Measurements from ENCODE around the gene PABPC1L. TPM values are rescaled to one million over a fixed set of nuclear protein-coding genes. Genes with fewer than 3 reads are reported as not detected.

Gene PABPC1L
- total and polyA plus RNA-seq, 2 of the 13 experiments (the other 11 are each of a cell fraction or from before 2014, with no cell fraction given): 30.8 to 252 TPM

GRCh38 chr20:44981736-44982406 lies 72.0 kb downstream of the PABPC1L start:
- no peak overlapping the region for H3K27ac ChIP-seq (ENCODE audit: extremely low read length, insufficient read depth, low read length)
- 94% methylated on average over 8 of the region's 8 CpGs for WGBS (ENCODE audit: low lambda C conversion rate)
- no peaks in the 10 kb centered on the region for H3K79me2 ChIP-seq (ENCODE audit: insufficient read depth, low read length)
- DNase-seq (ENCODE audit: low spot score) (no peak), ATAC-seq (no peak), FAIRE-seq (no peak)
- CTCF ChIA-PET (ENCODE audit: low intra/inter-chr PET ratio, low total read pairs): no interaction called here
- no peaks in the 10 kb centered on the region for H3K27me3 ChIP-seq (ENCODE audit: control insufficient read depth in 1 of 2, insufficient read depth in 2 of 2, low read length in 2 of 2)
- no peaks in the 10 kb centered on the region for H3K9me3 ChIP-seq (ENCODE audit: low read length)
- no peak overlapping the region for H3K4me3 ChIP-seq (replicated peaks in 1 of 3; ENCODE audit: insufficient read depth in 1 of 3, low read depth in 2 of 3, low read length in 3 of 3)
- H3K36me3 ChIP-seq (replicated peaks in 1 of 2; ENCODE audit: control insufficient read depth in 1 of 2, insufficient read depth in 2 of 2, low read length in 2 of 2): peaks cover 14 to 60% of the 10 kb centered on the region in 2 experiments
- BruUV-seq (replicated peaks): no TSS peak
- no peaks in the 10 kb centered on the region for H4K20me1 ChIP-seq (ENCODE audit: insufficient read depth, low read length)
- in situ Hi-C loops (cut with HindIII; ENCODE audit: extremely low pct_ligation_motif_present, low pct_unique_long_range_greater_than_20kb) (no loop called here), intact Hi-C loops (cut with micrococcal nuclease; ENCODE audit: unreplicated experiment) (no loop called here)
- no peak overlapping the region for H3K4me2 ChIP-seq (ENCODE audit: low read depth, low read length)
- POLR2A ChIA-PET: interaction anchor here (0.7 kb wide), 1 partner anchor 15 kb away, joined by 3 read pairs; no protein-coding TSS in a partner anchor
- H3K9ac ChIP-seq (ENCODE audit: insufficient read depth, low read depth, low read length): no peak overlapping the region
- H2AFZ ChIP-seq (ENCODE audit: low read length): no peak overlapping the region
- no peaks in the 10 kb centered on the region for H3K4me1 ChIP-seq (ENCODE audit: insufficient read depth, low read length)
- TF ChIP-seq ZNF121 (CRISPR knock-in tag; IDR thresholded peaks at IDR 0.05): 0 out of 2 replicates have a peak, but pooled peaks have one; percentile 11
- TF ChIP-seq HOMEZ (CRISPR knock-in tag; IDR thresholded peaks at IDR 0.05; ENCODE audit: low read depth): no peak
- no peak for TF ChIP-seq DPF2 (CRISPR knock-in tag; IDR thresholded peaks at IDR 0.05; ENCODE audit: borderline replicate concordance, low read depth)
- TF ChIP-seq MYPOP (CRISPR knock-in tag; IDR thresholded peaks at IDR 0.05): no peak
- TF ChIP-seq CEBPB (IDR thresholded peaks at IDR 0.05; ENCODE audit: borderline replicate concordance, low read depth, low read length): peak; percentile 68
- TF ChIP-seq ZNF891 (CRISPR knock-in tag; IDR thresholded peaks at IDR 0.05): no peak
- TF ChIP-seq TEAD2 (CRISPR knock-in tag; IDR thresholded peaks at IDR 0.05): no peak
- no peak for TF ChIP-seq ZSCAN9 (CRISPR knock-in tag; IDR thresholded peaks at IDR 0.05; ENCODE audit: borderline replicate concordance)
- TF ChIP-seq JUND (CRISPR knock-in tag; IDR thresholded peaks at IDR 0.05): no peak
- TF ChIP-seq IRX3 (CRISPR knock-in tag; IDR thresholded peaks at IDR 0.05; ENCODE audit: borderline replicate concordance, low read depth): no peak
- no peak for TF ChIP-seq EP300 (IDR thresholded peaks at IDR 0.05; ENCODE audit: low read depth in 2 of 2, low read length in 2 of 2)
- TF ChIP-seq EP300 (CRISPR knock-in tag; IDR thresholded peaks at IDR 0.05; ENCODE audit: borderline replicate concordance): no peak
- TF ChIP-seq NRL (CRISPR knock-in tag; IDR thresholded peaks at IDR 0.05; ENCODE audit: borderline replicate concordance): no peak
- no peak for TF ChIP-seq SIN3A (IDR thresholded peaks at IDR 0.05; ENCODE audit: borderline replicate concordance, low read depth, low read length)
- TF ChIP-seq SNAI1 (CRISPR knock-in tag; IDR thresholded peaks at IDR 0.05; ENCODE audit: borderline replicate concordance): no peak

Measured in HepG2 (cell line).